ENCODE measurements around the gene SLC6A6. TPM values are rescaled to one million over a fixed set of nuclear protein-coding genes. Genes with fewer than 3 reads are reported as not detected.

Gene SLC6A6
- total RNA-seq, 1 experiment from 2014 or later: 49.4 TPM

DNA sequence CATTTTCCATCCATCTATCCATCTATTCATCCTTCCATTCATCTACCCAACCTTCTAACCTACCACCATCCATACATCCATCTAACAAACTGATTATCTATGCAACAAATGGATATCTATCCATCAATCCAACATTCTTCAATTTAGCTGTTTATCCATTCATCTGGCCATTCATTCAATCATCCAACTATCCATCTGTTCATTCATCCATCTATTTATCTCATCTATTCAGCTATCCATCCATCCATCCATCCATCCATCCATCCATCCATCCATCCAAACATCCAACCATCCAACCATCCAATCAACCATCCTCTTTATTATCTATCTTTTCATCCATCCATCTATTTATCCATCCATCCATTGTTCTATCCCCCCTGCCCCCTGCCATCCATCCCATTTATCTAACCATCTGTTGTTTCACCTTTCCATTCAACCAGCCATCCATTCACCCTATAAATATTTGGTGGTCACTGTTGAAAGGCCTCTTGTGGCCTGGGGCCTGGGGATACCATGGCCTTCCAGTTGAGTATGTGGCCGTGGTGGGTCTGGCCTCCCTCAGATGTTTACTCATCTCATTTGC lies 44.7 kb downstream of the SLC6A6 start:
- peaks cover 83% of the 10 kb centered on the region for H3K36me3 ChIP-seq

GRCh38 chr3:14448063-14448462 lies 45.7 kb downstream of the SLC6A6 start:
- H3K4me1 ChIP-seq (replicated peaks): peaks cover 14% of the 10 kb centered on the region
- no peak overlapping the region for H3K4me3 ChIP-seq
- H3K9me3 ChIP-seq (replicated peaks): no peaks in the 10 kb centered on the region
- no peak overlapping the region for H3K27ac ChIP-seq
- no peaks in the 10 kb centered on the region for H3K27me3 ChIP-seq (replicated peaks)
- peaks cover 80% of the 10 kb centered on the region for H3K36me3 ChIP-seq
- no peak for DNase-seq (ENCODE audit: low read depth in 1 of 2, low spot score in 2 of 2)

More for the DNA sequence above, 44.7 kb downstream of the SLC6A6 start:
- Histone ChIP-seq H3K27me3 (replicated peaks) (no peaks in the 10 kb centered on the region), H3K4me1 (replicated peaks) (peaks cover 6% of the 10 kb centered on the region), H3K27ac (no peak overlapping the region), H3K4me3 (no peak overlapping the region), H3K9me3 (replicated peaks) (no peaks in the 10 kb centered on the region)
- no peak for DNase-seq (ENCODE audit: low read depth in 1 of 2, low spot score in 2 of 2)

DNA sequence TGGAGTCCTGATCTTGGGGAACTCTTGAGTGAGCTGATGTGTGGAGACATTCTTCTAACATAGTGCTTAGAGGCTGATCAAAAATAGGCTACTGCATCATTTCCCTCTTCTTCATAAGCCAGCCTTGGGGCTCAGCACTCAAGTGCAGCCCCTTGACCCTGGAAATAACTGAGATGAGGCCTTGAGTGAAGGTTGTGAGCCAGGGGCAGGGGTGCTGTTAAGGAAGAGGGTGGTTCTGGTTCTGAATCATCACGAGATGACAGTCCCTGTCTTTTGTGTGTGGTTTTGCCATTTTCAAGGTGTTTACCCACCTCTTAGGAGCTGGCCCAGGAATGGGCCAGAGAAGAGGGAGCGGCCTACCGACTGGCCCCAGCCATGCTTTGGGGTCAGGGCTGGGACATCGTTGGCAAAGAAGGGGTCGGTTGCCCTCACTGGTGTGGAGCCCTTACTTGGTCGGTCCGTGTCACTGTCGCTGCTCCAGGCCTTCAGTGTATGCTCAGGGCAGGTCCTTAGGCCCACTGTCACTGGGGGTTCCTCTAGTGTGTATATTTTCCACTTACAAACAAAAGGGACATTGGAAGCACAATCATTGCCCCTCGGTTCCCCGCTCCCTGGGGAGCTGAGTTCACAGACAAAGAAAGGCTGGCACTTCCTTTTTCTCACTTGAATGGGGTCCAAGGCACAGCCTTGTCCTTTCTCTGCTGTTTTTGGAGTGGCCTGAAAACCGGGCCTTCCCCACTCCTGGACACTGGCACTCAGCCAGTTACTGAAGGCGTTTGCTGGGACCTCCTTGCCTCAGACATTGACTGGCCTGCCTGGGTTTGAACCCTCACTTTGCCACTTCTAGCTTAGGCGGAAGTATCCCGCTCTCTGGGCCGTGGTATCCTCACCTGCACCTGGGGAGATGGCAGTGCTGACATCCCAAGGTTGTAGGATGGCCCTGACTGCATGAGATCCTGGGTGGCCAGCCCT lies 46.6 kb downstream of the SLC6A6 start:
- H3K4me1 ChIP-seq (replicated peaks): peaks cover 24% of the 10 kb centered on the region
- H3K36me3 ChIP-seq: peaks cover 77% of the 10 kb centered on the region
- no peaks in the 10 kb centered on the region for H3K27me3 ChIP-seq (replicated peaks)
- H3K9me3 ChIP-seq (replicated peaks): no peaks in the 10 kb centered on the region
- no peak overlapping the region for H3K27ac ChIP-seq
- H3K4me3 ChIP-seq: no peak overlapping the region
- DNase-seq (ENCODE audit: low read depth in 1 of 2, low spot score in 2 of 2): no peak

- Histone ChIP-seq H3K4me3 (no peak overlapping the region), H3K27me3 (replicated peaks) (no peaks in the 10 kb centered on the region), H3K9me3 (replicated peaks) (no peaks in the 10 kb centered on the region), H3K27ac (no peak overlapping the region), H3K36me3 (peaks cover 84% of the 10 kb centered on the region), H3K4me1 (replicated peaks) (peaks cover 39% of the 10 kb centered on the region)
- DNase-seq (ENCODE audit: low read depth in 1 of 2, low spot score in 2 of 2): no peak
Measured at GRCh38 chr3:14450506-14450905, 48.1 kb downstream of the SLC6A6 start.

DNA sequence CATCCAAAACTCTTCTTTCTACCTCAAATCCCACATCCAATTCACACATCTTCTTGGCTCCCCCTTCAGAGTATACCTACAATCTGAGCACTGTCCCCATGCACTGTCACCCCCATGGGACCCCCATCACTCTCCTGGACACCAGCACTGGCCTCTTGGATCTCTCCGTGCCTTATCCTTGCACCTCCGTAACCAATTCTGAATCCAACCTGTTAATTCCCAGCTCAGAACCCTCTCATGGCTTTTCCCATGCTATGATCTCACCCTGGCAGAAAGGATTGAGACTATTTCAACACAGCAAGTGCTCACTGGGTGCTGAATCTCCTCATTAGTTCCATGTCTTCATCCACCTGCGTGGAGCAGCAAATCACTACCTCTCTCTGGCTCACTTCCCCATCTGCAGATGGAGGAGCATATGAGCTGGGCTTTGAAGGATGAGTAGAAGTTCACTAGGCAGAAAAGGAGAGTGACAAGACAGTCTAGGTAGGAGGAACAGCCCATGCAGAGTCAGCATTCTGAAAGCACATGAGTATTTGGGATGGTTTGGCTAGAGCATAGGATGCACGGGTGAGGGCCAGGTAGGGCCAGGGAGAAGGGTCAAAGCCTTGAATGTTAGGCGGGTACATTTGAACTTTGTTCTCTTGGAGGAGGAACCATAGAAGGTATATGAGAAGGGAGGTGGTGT lies 48.7 kb downstream of the SLC6A6 start:
- DNase-seq (ENCODE audit: low read depth in 1 of 2, low spot score in 2 of 2): no peak
- Histone ChIP-seq H3K27me3 (replicated peaks) (no peaks in the 10 kb centered on the region), H3K4me3 (no peak overlapping the region), H3K36me3 (peaks cover 83% of the 10 kb centered on the region), H3K4me1 (replicated peaks) (peaks cover 42% of the 10 kb centered on the region), H3K9me3 (replicated peaks) (no peaks in the 10 kb centered on the region), H3K27ac (no peak overlapping the region)

GRCh38 chr3:14451844-14452739 lies 49.7 kb downstream of the SLC6A6 start:
- no peaks in the 10 kb centered on the region for H3K9me3 ChIP-seq (replicated peaks)
- peak; percentile 87 to 94 for DNase-seq (ENCODE audit: low read depth in 1 of 2, low spot score in 2 of 2)
- H3K4me3 ChIP-seq: no peak overlapping the region
- peaks cover 42% of the 10 kb centered on the region for H3K4me1 ChIP-seq (replicated peaks)
- H3K36me3 ChIP-seq: peaks cover 83% of the 10 kb centered on the region
- peak overlapping the region; percentile 93 for H3K27ac ChIP-seq
- no peaks in the 10 kb centered on the region for H3K27me3 ChIP-seq (replicated peaks)

GRCh38 chr3:14452740-14453710 lies 50.6 kb downstream of the SLC6A6 start:
- Histone ChIP-seq H3K27me3 (replicated peaks) (no peaks in the 10 kb centered on the region), H3K27ac (peak overlapping the region; percentile 93), H3K4me1 (replicated peaks) (peaks cover 42% of the 10 kb centered on the region), H3K4me3 (no peak overlapping the region), H3K9me3 (replicated peaks) (no peaks in the 10 kb centered on the region), H3K36me3 (peaks cover 74% of the 10 kb centered on the region)
- peak; percentile 94 to 95 for DNase-seq (ENCODE audit: low read depth in 1 of 2, low spot score in 2 of 2)

DNA sequence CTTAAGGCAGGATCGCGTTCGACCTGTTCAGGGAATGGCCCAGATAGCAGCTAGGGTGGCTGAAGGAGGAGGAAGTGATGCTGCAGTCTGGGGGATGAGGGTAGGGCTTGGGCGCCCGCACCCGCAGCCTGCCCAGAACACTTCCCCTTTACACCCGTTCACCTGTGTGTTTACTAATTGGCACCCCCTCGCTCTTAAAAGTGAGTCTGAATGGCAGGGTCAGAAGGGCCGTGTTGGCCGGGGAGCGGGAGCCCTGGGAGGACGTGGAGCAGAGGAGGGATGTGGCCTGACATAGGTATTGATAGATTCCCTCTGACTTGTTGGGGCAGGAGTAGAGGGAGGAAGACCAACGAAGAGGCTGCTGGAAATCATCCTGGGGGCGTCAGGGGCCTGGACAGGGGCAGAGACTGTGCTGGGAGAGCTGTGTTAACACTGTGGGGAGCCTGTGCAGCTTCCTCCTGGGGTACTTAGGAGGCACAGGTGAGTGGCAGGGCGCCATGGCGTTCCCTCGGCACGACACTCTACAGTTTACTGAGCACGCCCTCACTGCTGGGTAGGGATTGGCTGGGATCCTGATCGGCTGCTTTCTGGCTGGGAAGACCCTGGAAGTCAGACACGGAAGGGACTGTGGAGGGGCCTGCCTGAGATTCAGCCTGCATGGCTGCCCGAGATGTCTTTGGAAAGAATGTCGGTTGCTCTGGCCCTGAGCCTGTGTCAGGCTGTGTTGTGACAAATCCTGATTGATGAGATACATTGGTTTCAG lies 51.7 kb downstream of the SLC6A6 start:
- no peak overlapping the region for H3K4me3 ChIP-seq
- H3K9me3 ChIP-seq (replicated peaks): no peaks in the 10 kb centered on the region
- DNase-seq (ENCODE audit: low read depth in 1 of 2, low spot score in 2 of 2): no peak
- H3K4me1 ChIP-seq (replicated peaks): peaks cover 46% of the 10 kb centered on the region
- peaks cover 69% of the 10 kb centered on the region for H3K36me3 ChIP-seq
- H3K27ac ChIP-seq: peak overlapping the region; percentile 93
- H3K27me3 ChIP-seq (replicated peaks): no peaks in the 10 kb centered on the region

GRCh38 chr3:14454639-14455310 lies 52.4 kb downstream of the SLC6A6 start:
- peak; percentile 69 to 72 for DNase-seq (ENCODE audit: low read depth in 1 of 2, low spot score in 2 of 2)
- no peaks in the 10 kb centered on the region for H3K9me3 ChIP-seq (replicated peaks)
- peak overlapping the region; percentile 93 for H3K27ac ChIP-seq
- H3K4me1 ChIP-seq (replicated peaks): peaks cover 50% of the 10 kb centered on the region
- no peaks in the 10 kb centered on the region for H3K27me3 ChIP-seq (replicated peaks)
- peaks cover 66% of the 10 kb centered on the region for H3K36me3 ChIP-seq
- H3K4me3 ChIP-seq: no peak overlapping the region

DNA sequence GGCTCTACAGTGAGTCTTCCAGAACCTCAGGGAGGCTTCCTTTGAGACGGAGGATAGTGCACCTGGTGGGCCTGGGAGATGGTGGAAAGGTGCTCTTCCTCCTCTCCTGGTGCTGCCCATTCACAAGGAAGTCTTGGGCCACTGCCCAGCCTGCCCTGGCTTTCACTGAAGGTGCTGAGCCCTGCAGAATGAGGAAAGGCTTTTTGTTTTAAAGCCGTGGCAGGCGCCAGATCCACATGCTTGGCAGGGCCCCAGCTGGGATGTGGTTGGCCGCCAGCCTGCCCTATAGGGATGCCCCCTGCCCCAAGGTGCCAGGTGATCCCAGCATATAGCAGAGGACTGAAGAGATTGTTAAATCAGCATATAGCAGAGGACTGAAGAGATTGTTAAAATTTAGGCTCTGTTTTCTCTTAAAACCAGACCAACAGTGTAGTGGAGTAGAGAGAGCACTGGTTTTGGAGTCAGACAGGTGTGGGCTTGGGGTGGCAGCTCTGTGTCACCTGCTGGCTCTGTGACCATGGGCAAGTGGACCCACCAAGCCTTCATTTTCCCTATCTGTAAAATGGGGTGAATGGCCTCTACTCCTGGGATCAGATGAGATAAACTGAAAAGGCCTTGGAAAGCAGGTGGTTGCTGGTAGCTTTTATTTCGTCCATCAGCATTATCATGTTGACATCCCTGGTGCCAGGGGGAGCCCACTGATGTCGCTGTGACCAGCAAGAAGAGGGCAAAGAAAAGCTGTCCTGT lies 53.3 kb downstream of the SLC6A6 start:
- Histone ChIP-seq H3K27ac (peak overlapping the region; percentile 24; the same call in 1 of the 2 replicates), H3K4me3 (no peak overlapping the region), H3K9me3 (replicated peaks) (no peaks in the 10 kb centered on the region), H3K4me1 (replicated peaks) (peaks cover 60% of the 10 kb centered on the region), H3K27me3 (replicated peaks) (no peaks in the 10 kb centered on the region), H3K36me3 (peaks cover 66% of the 10 kb centered on the region)
- no peak for DNase-seq (ENCODE audit: low read depth in 1 of 2, low spot score in 2 of 2)

GRCh38 chr3:14456794-14457193 lies 54.4 kb downstream of the SLC6A6 start:
- H3K27ac ChIP-seq: no peak overlapping the region
- no peaks in the 10 kb centered on the region for H3K9me3 ChIP-seq (replicated peaks)
- H3K27me3 ChIP-seq (replicated peaks): no peaks in the 10 kb centered on the region
- DNase-seq (ENCODE audit: low read depth in 1 of 2, low spot score in 2 of 2): no peak
- peaks cover 69% of the 10 kb centered on the region for H3K36me3 ChIP-seq
- H3K4me1 ChIP-seq (replicated peaks): peaks cover 67% of the 10 kb centered on the region
- H3K4me3 ChIP-seq: no peak overlapping the region

Data from SJSA1 (cell line).